H9 (cell line): ENCODE measurements around the gene COASY. TPM values are rescaled to one million over a fixed set of nuclear protein-coding genes. Genes with fewer than 3 reads are reported as not detected.

ENCODE experiments used
- DNase-seq: peaks from one replicate; pipeline ENCODE4 v3.0.0-alpha.2; 2017
- H2AFZ ChIP-seq: one replicate; pipeline ENCODE4 v1.6.1; 2013; ENCODE audit warnings: mild to moderate bottlenecking, low read length, control low read depth, moderate library complexity
- H2AK5ac ChIP-seq: 2 replicates; pipeline ENCODE4 v1.6.1; 2013; ENCODE audit warnings: low read length, control low read depth, mixed read lengths; ENCODE audit not compliant: insufficient read length
- H2BK120ac ChIP-seq: one replicate; pipeline ENCODE4 v1.6.1; 2013; ENCODE audit warnings: low read depth, mild to moderate bottlenecking, low read length, control low read depth, inconsistent platforms; ENCODE audit not compliant: poor library complexity, severe bottlenecking
- H2BK12ac ChIP-seq: 2 replicates; pipeline ENCODE4 v1.6.1; 2013; ENCODE audit warnings: low read length, control low read depth, mixed read lengths, low read depth; ENCODE audit not compliant: insufficient read length
- H2BK15ac ChIP-seq: 2 replicates; pipeline ENCODE4 v1.6.1; 2013; ENCODE audit warnings: low read depth, low read length, control low read depth
- H2BK20ac ChIP-seq: one replicate; pipeline ENCODE4 v1.6.1; 2013; ENCODE audit warnings: low read depth, mild to moderate bottlenecking, low read length, control low read depth, inconsistent platforms; ENCODE audit not compliant: poor library complexity, severe bottlenecking
- H2BK5ac ChIP-seq: 2 replicates; pipeline ENCODE4 v1.6.1; 2013; ENCODE audit warnings: low read length, control low read depth, mixed read lengths; ENCODE audit not compliant: insufficient read length
- H3K14ac ChIP-seq: 2 replicates; pipeline ENCODE4 v1.6.1; 2013; ENCODE audit warnings: low read length, control low read depth; ENCODE audit not compliant: insufficient read depth
- H3K18ac ChIP-seq: 2 replicates; pipeline ENCODE4 v1.6.1; 2013; ENCODE audit warnings: low read depth, mild to moderate bottlenecking, mixed read lengths, low read length, control low read depth; ENCODE audit not compliant: insufficient read length
- H3K23ac ChIP-seq: 2 replicates; pipeline ENCODE4 v1.6.1; 2013; ENCODE audit warnings: low read length, control low read depth, mixed read lengths, low read depth; ENCODE audit not compliant: insufficient read length
- H3K23me2 ChIP-seq: 2 replicates; pipeline ENCODE4 v1.6.1; 2013; ENCODE audit warnings: low read depth, mild to moderate bottlenecking, mixed read lengths, low read length, control low read depth; ENCODE audit not compliant: insufficient read length, poor library complexity, severe bottlenecking
- H3K27ac ChIP-seq: 2 replicates; pipeline ENCODE4 v1.5.1; 2013; ENCODE audit warnings: low read length, control low read depth, mixed read lengths, low read depth; ENCODE audit not compliant: insufficient read length
- H3K27me3 ChIP-seq: 2 replicates; pipeline ENCODE4 v1.6.1; 2013; ENCODE audit warnings: low read length, control low read depth, inconsistent platforms; ENCODE audit not compliant: insufficient read depth
- H3K4ac ChIP-seq: 2 replicates; pipeline ENCODE4 v1.6.1; 2013; ENCODE audit warnings: low read depth, mild to moderate bottlenecking, control low read depth, inconsistent platforms, low read length, moderate library complexity
- H3K4me1 ChIP-seq: 2 replicates; pipeline ENCODE4 v1.6.1; 2013; ENCODE audit warnings: low read length, control low read depth, inconsistent platforms; ENCODE audit not compliant: insufficient read depth
- H3K4me2 ChIP-seq: 2 replicates; pipeline ENCODE4 v1.6.1; 2013; ENCODE audit warnings: low read length, control low read depth, mixed read lengths; ENCODE audit not compliant: insufficient read length, insufficient read depth
- H3K56ac ChIP-seq: 2 replicates; pipeline ENCODE4 v1.6.1; 2013; ENCODE audit warnings: low read depth, mild to moderate bottlenecking, mixed read lengths, low read length, control low read depth; ENCODE audit not compliant: insufficient read length
- H3K79me1 ChIP-seq: 2 replicates; pipeline ENCODE4 v1.6.1; 2013; ENCODE audit warnings: low read depth, mild to moderate bottlenecking, moderate library complexity, low read length, control low read depth, inconsistent platforms; ENCODE audit not compliant: insufficient read depth, poor library complexity, severe bottlenecking
- H3K79me2 ChIP-seq: 2 replicates; pipeline ENCODE4 v1.6.1; 2013; ENCODE audit warnings: low read length, control low read depth, inconsistent platforms; ENCODE audit not compliant: insufficient read depth
- H3K9ac ChIP-seq: 2 replicates; pipeline ENCODE4 v1.6.1; 2013; ENCODE audit warnings: low read length, control low read depth, mixed read lengths; ENCODE audit not compliant: insufficient read length; ENCODE audit errors: extremely low read depth
- H3K9me3 ChIP-seq: one replicate; pipeline ENCODE4 v1.6.1; 2013; ENCODE audit warnings: low read depth, low read length, inconsistent platforms; ENCODE audit not compliant: control insufficient read depth
- H3T11ph ChIP-seq: one replicate; pipeline ENCODE4 v1.6.1; 2013; ENCODE audit warnings: mild to moderate bottlenecking, low read length, control low read depth, inconsistent platforms
- H4K20me1 ChIP-seq: one replicate; pipeline ENCODE4 v1.6.1; 2013; ENCODE audit not compliant: control insufficient read depth, insufficient read length, insufficient read depth
- H4K5ac ChIP-seq: 2 replicates; pipeline ENCODE4 v1.6.1; 2013; ENCODE audit warnings: low read depth, mild to moderate bottlenecking, mixed read lengths, low read length, control low read depth; ENCODE audit not compliant: insufficient read length
- H4K8ac ChIP-seq: replicated peaks from 2 replicates; pipeline ENCODE4 v1.6.1; 2013; ENCODE audit warnings: low read length, control low read depth, mixed read lengths, low read depth; ENCODE audit not compliant: insufficient read length
- H4K91ac ChIP-seq: 2 replicates; pipeline ENCODE4 v1.6.1; 2013; ENCODE audit warnings: low read depth, mild to moderate bottlenecking, moderate library complexity, mixed read lengths, low read length, control low read depth; ENCODE audit not compliant: insufficient read length
- H3K27ac Mint-ChIP-seq, 3 experiments: 2 replicates in 2 of 3; 3 replicates in 1 of 3; pipeline ENCODE4 v1.8.0; 2020 to 2021; ENCODE audit warnings: mixed read lengths in 3 of 3, mild to moderate bottlenecking in 1 of 3, moderate library complexity in 1 of 3
- H3K27me3 Mint-ChIP-seq: 2 replicates; pipeline ENCODE4 v1.8.0; 2021; ENCODE audit warnings: low read depth, mild to moderate bottlenecking, moderate library complexity, mixed read lengths
- H3K36me3 Mint-ChIP-seq, 3 experiments: 2 replicates in 2 of 3; 3 replicates in 1 of 3; pipeline ENCODE4 v1.8.0; 2020 to 2021; ENCODE audit warnings: low read depth in 3 of 3, mixed read lengths in 3 of 3; ENCODE audit not compliant: insufficient read depth in 1 of 3
- H3K4me1 Mint-ChIP-seq, 2 experiments: 2 replicates each; pipeline ENCODE4 v1.8.0; 2020; ENCODE audit warnings: mixed read lengths in 2 of 2
- H3K4me3 Mint-ChIP-seq, 2 experiments: 2 replicates in 1 of 2; 3 replicates in 1 of 2; pipeline ENCODE4 v1.8.0; 2020 to 2021; ENCODE audit warnings: mild to moderate bottlenecking in 2 of 2, mixed read lengths in 2 of 2, moderate library complexity in 1 of 2
- H3K9me3 Mint-ChIP-seq, 2 experiments: 2 replicates in 1 of 2; 3 replicates in 1 of 2; pipeline ENCODE4 v1.8.0; 2020; ENCODE audit warnings: mild to moderate bottlenecking in 2 of 2, mixed read lengths in 2 of 2, moderate library complexity in 1 of 2
- CTCF ChIP-seq: fragments of 200-600 bp; sonication (generic); conservative IDR thresholded peaks from 3 replicates; pipeline ENCODE4 v1.8.0; 2021; ENCODE audit warnings: antibody characterized with exemption, mild to moderate bottlenecking
- WGBS: extraction: QIAGEN DNeasy Blood & Tissue Kit; methylation state at CpG from one replicate; pipeline ENCODE4 v1.1.7; 2013; ENCODE audit warnings: missing lambda C conversion rate, low lambda C conversion rate, mixed read lengths; ENCODE audit not compliant: insufficient read length; ENCODE audit errors: extremely low coverage; 5-methylcytosine and 5-hydroxymethylcytosine counted together
- total RNA-seq: library from RNA; stranded (reverse); gene quantifications from 2 replicates; pipeline ENCODE4 v1.2.1, GENCODE V29; 2021

Gene COASY
- total RNA-seq, 1 experiment from 2014 or later: 84.1 TPM

DNA sequence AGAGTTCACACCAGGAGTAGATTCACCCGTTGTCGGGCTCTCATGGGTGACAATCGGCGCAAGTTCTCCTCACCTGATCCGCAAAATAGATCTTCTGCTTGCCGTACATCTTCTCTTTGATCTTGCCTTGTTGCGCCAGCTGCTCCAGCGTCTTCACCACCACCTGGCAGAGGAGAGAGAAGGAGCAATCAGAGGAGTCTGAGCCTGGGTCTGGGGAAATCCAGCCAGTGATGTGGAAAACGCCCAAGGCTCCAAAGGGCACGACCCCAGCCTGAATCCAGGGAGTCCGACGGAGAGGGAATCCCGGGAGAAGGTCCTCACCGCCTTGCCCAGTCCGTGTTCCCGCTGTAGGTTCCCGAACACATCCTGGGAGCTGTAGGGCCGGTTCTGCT is 15.2 kb downstream of the COASY start:
- Histone ChIP-seq H3K27me3 (no peaks in the 10 kb centered on the region; the same call in 1 of the 2 replicates), H3K18ac (peak overlapping the region; percentile 44), H3K14ac (peak overlapping the region; percentile 69; the same call in 1 of the 2 replicates), H2BK15ac (no peak overlapping the region), H4K20me1 (no peaks in the 10 kb centered on the region), H2BK5ac (no peak overlapping the region), H3K4ac (no peak overlapping the region), H3K4me1 (no peaks in the 10 kb centered on the region), H3K9me3 (no peaks in the 10 kb centered on the region), H3K79me1 (no peaks in the 10 kb centered on the region), H3K23me2 (peaks cover 3% of the 10 kb centered on the region), H2BK120ac (no peak overlapping the region), H3T11ph (no peak overlapping the region), H3K56ac (no peak overlapping the region), H3K23ac (no peak overlapping the region), H3K79me2 (no peaks in the 10 kb centered on the region), H3K27ac (no peak overlapping the region), H2BK12ac (no peak overlapping the region), H2AFZ (no peak overlapping the region), H2AK5ac (no peak overlapping the region), H4K5ac (no peak overlapping the region), H4K8ac (no peak overlapping the region), H3K4me2 (peak overlapping the region; percentile 84), H2BK20ac (no peak overlapping the region), H4K91ac (no peak overlapping the region), H3K9ac (peak overlapping the region; percentile 88)
- DNase-seq: no peak
- no CpG with 5 or more reads among the region's 18 CpGs for WGBS
- Mint-ChIP-seq H3K36me3 (peaks cover 20 to 71% (median 55%) of the 10 kb centered on the region in 3 experiments; a peak in 6 of 7 replicates), H3K27ac (peak overlapping the region; percentile 83 to 100 (median 85); a peak in 6 of 7 replicates), H3K4me1 (peaks cover 20 to 21% of the 10 kb centered on the region in 2 experiments), H3K4me3 (peak overlapping the region; percentile 97 to 99), H3K27me3 (peaks cover 2% of the 10 kb centered on the region; the same call in 1 of the 2 replicates), H3K9me3 (no peaks in the 10 kb centered on the region)
- no peak for TF ChIP-seq CTCF
